ENCODE data around the gene C11orf68. TPM values are rescaled to one million over a fixed set of nuclear protein-coding genes. Genes with fewer than 3 reads are reported as not detected.

Gene C11orf68
- total RNA-seq, 1 experiment from 2014 or later = 31.9 TPM

GRCh38 chr11:65869643-65870306, 49.1 kb downstream of the C11orf68 start:
- TF ChIP-seq ZNF416 (CRISPR knock-in tag; IDR thresholded peaks at IDR 0.05) = no peak
- no peak for TF ChIP-seq PREB (CRISPR knock-in tag; IDR thresholded peaks at IDR 0.05; ENCODE audit: borderline replicate concordance)
- no peak for TF ChIP-seq ZNF317 (CRISPR knock-in tag; IDR thresholded peaks at IDR 0.05; ENCODE audit: borderline replicate concordance, low read depth)
- no peak for TF ChIP-seq NFATC4 (CRISPR knock-in tag; IDR thresholded peaks at IDR 0.05)
- no peak for TF ChIP-seq MYBL2 (CRISPR knock-in tag; IDR thresholded peaks at IDR 0.05)
- no peak for TF ChIP-seq ESRRA (CRISPR knock-in tag; IDR thresholded peaks at IDR 0.05; ENCODE audit: borderline replicate concordance)
- no peak for TF ChIP-seq MAX (CRISPR knock-in tag; IDR thresholded peaks at IDR 0.05)
- Mint-ChIP-seq H3K4me1 (peaks cover 10% of the 10 kb centered on the region), H3K9me3 (no peaks in the 10 kb centered on the region), H3K27me3 (ENCODE audit: low read depth) (peaks cover 48% of the 10 kb centered on the region), H3K27ac (no peak overlapping the region), H3K4me3 (no peak overlapping the region; the same call in 1 of the 2 replicates), H3K36me3 (peaks cover 5% of the 10 kb centered on the region)
- ChIA-PET POLR2A (interaction anchor here (0.5 to 3.1 kb wide), 3 partner anchors 11 to 206 kb away, joined by 3 to 19 read pairs (median 5); partner anchors contain the start of genes CFL1 and MUS81), CTCF (interaction anchor here (3.8 to 16.6 kb wide), 3 partner anchors 10 to 90 kb away, joined by 11 to 539 read pairs (median 89); partner anchors contain the start of genes CCDC85B, CFL1, FIBP and MUS81)
- ATAC-seq (no peak), DNase-seq (ENCODE audit: low spot score) (no peak)

- no peak overlapping the region for H3K4me3 Mint-ChIP-seq
- TF ChIP-seq SMAD4 (CRISPR knock-in tag; IDR thresholded peaks at IDR 0.05) (no peak), ZBTB21 (CRISPR knock-in tag; IDR thresholded peaks at IDR 0.05; ENCODE audit: borderline replicate concordance) (no peak), MLX (CRISPR knock-in tag; IDR thresholded peaks at IDR 0.05) (no peak), E2F4 (CRISPR knock-in tag; IDR thresholded peaks at IDR 0.05; ENCODE audit: borderline replicate concordance, low read depth) (no peak), RELA (CRISPR knock-in tag; IDR thresholded peaks at IDR 0.05; ENCODE audit: borderline replicate concordance) (no peak), HMGXB4 (CRISPR knock-in tag; IDR thresholded peaks at IDR 0.05) (no peak), ZBTB43 (CRISPR knock-in tag; IDR thresholded peaks at IDR 0.05) (no peak), CDX4 (CRISPR knock-in tag; IDR thresholded peaks at IDR 0.05; ENCODE audit: borderline replicate concordance) (no peak), ARID4B (CRISPR knock-in tag; IDR thresholded peaks at IDR 0.05; ENCODE audit: borderline replicate concordance) (no peak), KAT7 (CRISPR knock-in tag; IDR thresholded peaks at IDR 0.05; ENCODE audit: borderline replicate concordance) (no peak), ATF3 (CRISPR knock-in tag; conservative IDR thresholded peaks at IDR 0.05) (no peak)
Measured at GRCh38 chr11:65868907-65869306, 50.0 kb downstream of the C11orf68 start.

More at GRCh38 chr11:65868907-65869306, 50.0 kb downstream of the C11orf68 start:
- peaks cover 10% of the 10 kb centered on the region for H3K4me1 Mint-ChIP-seq
- DNase-seq (ENCODE audit: low spot score) (no peak), ATAC-seq (no peak)
- H3K27ac Mint-ChIP-seq = no peak overlapping the region
- H3K36me3 Mint-ChIP-seq = peaks cover 8% of the 10 kb centered on the region
- H3K9me3 Mint-ChIP-seq = no peaks in the 10 kb centered on the region
- ChIA-PET POLR2A (interaction anchor here (0.5 to 3.1 kb wide), 3 partner anchors 10 to 205 kb away, joined by 3 to 19 read pairs (median 5); partner anchors contain the start of genes CFL1 and MUS81), CTCF (interaction anchor here (3.8 to 16.6 kb wide), 3 partner anchors 9 to 89 kb away, joined by 11 to 539 read pairs (median 89); partner anchors contain the start of genes CCDC85B, CFL1, FIBP and MUS81)
- peaks cover 48% of the 10 kb centered on the region for H3K27me3 Mint-ChIP-seq (ENCODE audit: low read depth)
